A549 (cell line): Measurements from ENCODE around the gene PCDHGC4. TPM values are rescaled to one million over a fixed set of nuclear protein-coding genes. Genes with fewer than 3 reads are reported as not detected.

Experiments
- ATAC-seq, 2 experiments: fragments of 200-7000 bp in 1 of 2; fragments of >200 bp in 1 of 2; cut with Nextera tagmentation in 1 of 2; cut with Tn5 transposase in 1 of 2; 3 replicates each; pipeline versions ENCODE4 v1.8.0 to v1.9.1; 2018 to 2020; ENCODE audit warnings: mild to moderate bottlenecking in 1 of 2, moderate library complexity in 1 of 2
- CTCF ChIA-PET: fragments of 300-600 bp; sonication (Branson Sonifier 250); formaldehyde crosslinking; extraction: SDS; loops from one replicate; lab custom pipeline; 2021; ENCODE audit warnings: antibody characterized with exemption, inconsistent platforms; lab: Yijun Ruan, JAX
- POLR2A ChIA-PET: fragments of 350-600 bp; formaldehyde crosslinking; extraction: SDS; loops from one replicate; lab custom pipeline; 2021; ENCODE audit warnings: antibody characterized with exemption, inconsistent platforms; lab: Yijun Ruan, JAX
- DNase-seq, 2 experiments: peaks; one replicate each; pipeline versions ENCODE4 v3.0.0 to v3.0.0-alpha.2; 2011 to 2016; ENCODE audit warnings: low read depth in 1 of 2, low spot score in 1 of 2
- FAIRE-seq: peaks from 2 replicates; lab custom pipeline; 2011; peaks lifted over from hg19 to GRCh38; lab: Jason Lieb, UNC
- H3K27ac ChIP-seq, 2 experiments: fragments of >200 bp; sonication (Bioruptor Twin); formaldehyde crosslinking; 3 replicates each; pipeline ENCODE4 v1.5.1; 2016 to 2017
- H3K4me1 ChIP-seq: fragments of >200 bp; sonication (Bioruptor Twin); formaldehyde crosslinking; 3 replicates; pipeline ENCODE4 v1.6.1; 2016
- H3K4me2 ChIP-seq: fragments of >200 bp; sonication (Bioruptor Twin); formaldehyde crosslinking; 3 replicates; pipeline ENCODE4 v1.6.1; 2016
- H3K4me3 ChIP-seq: fragments of >200 bp; sonication (Bioruptor Twin); formaldehyde crosslinking; 3 replicates; pipeline ENCODE4 v1.5.1; 2016
- H3K9me3 ChIP-seq: fragments of >200 bp; sonication (Bioruptor Twin); formaldehyde crosslinking; 3 replicates; pipeline ENCODE4 v1.6.1; 2016
- BHLHE40 ChIP-seq: IDR thresholded peaks from 2 replicates; pipeline ENCODE4 v1.6.1; 2012; ENCODE audit warnings: low read depth, low read length, inconsistent platforms
- CBX2 ChIP-seq: fragments of 200-600 bp; sonication (generic); IDR thresholded peaks from 2 replicates; pipeline ENCODE4 v1.6.1; 2016; ENCODE audit warnings: low read depth, mild to moderate bottlenecking, borderline replicate concordance
- CEBPB ChIP-seq, 2 experiments: fragments of >200 bp in 1 of 2; sonication (Bioruptor Twin) in 1 of 2; formaldehyde crosslinking in 1 of 2; IDR thresholded peaks; 2 replicates each; pipeline ENCODE4 v1.6.1; 2012 to 2016
- CHD2 ChIP-seq: fragments of 150-350 bp; IDR thresholded peaks from 2 replicates; pipeline ENCODE4 v1.6.1; 2014; ENCODE audit warnings: low read length; ENCODE audit not compliant: partially characterized antibody
- EHF ChIP-seq: fragments of 250-450 bp; sonication (Bioruptor Pico); IDR thresholded peaks from 2 replicates; pipeline ENCODE4 v1.5.0; 2020; ENCODE audit warnings: mild to moderate bottlenecking
- EP300 ChIP-seq, 2 experiments: fragments of >200 bp; sonication (Bioruptor Twin); formaldehyde crosslinking; IDR thresholded peaks; 2 replicates in 1 of 2; 3 replicates in 1 of 2; pipeline ENCODE4 v1.6.1; 2016 to 2017
- ESRRA ChIP-seq: fragments of 150-350 bp; IDR thresholded peaks from 2 replicates; pipeline ENCODE4 v1.6.1; 2014; ENCODE audit warnings: mild to moderate bottlenecking, low read length, borderline replicate concordance
- FOSL2 ChIP-seq, 2 experiments: fragments of 450-650 bp in 1 of 2; fragments of >200 bp in 1 of 2; sonication (Bioruptor Twin) in 1 of 2; formaldehyde crosslinking; IDR thresholded peaks; 2 replicates each; pipeline versions ENCODE4 v1.5.0 to v1.6.1; 2016 to 2020; ENCODE audit warnings: mild to moderate bottlenecking in 1 of 2, moderate library complexity in 1 of 2
- FOXS1 ChIP-seq: fragments of 250-450 bp; sonication (Bioruptor Pico); IDR thresholded peaks from 2 replicates; pipeline ENCODE4 v1.5.0; 2020; ENCODE audit warnings: mild to moderate bottlenecking, moderate library complexity
- GATA3 ChIP-seq: IDR thresholded peaks from 2 replicates; pipeline ENCODE4 v1.6.1; 2012; ENCODE audit warnings: borderline replicate concordance
- HES2 ChIP-seq: fragments of >200 bp; sonication (Bioruptor Twin); formaldehyde crosslinking; IDR thresholded peaks from 2 replicates; pipeline ENCODE4 v1.6.1; 2016
- HMGXB4 ChIP-seq: fragments of 250-450 bp; sonication (Bioruptor Pico); IDR thresholded peaks from 2 replicates; pipeline ENCODE4 v1.5.0; 2021; ENCODE audit warnings: mild to moderate bottlenecking, moderate library complexity, borderline replicate concordance
- KDM5A ChIP-seq: fragments of 200-600 bp; sonication (generic); IDR thresholded peaks from 2 replicates; pipeline ENCODE4 v1.6.1; 2016; ENCODE audit warnings: antibody characterized with exemption, mild to moderate bottlenecking
- NPAS2 ChIP-seq: fragments of 250-450 bp; sonication (Bioruptor Pico); IDR thresholded peaks from 2 replicates; pipeline ENCODE4 v1.8.0; 2022; ENCODE audit warnings: mild to moderate bottlenecking, moderate library complexity, borderline replicate concordance
- NR3C1 ChIP-seq: fragments of >200 bp; sonication (Bioruptor Twin); formaldehyde crosslinking; IDR thresholded peaks from 3 replicates; pipeline ENCODE4 v1.6.1; 2017
- PBX3 ChIP-seq: IDR thresholded peaks from 2 replicates; pipeline ENCODE4 v1.6.1; 2012
- RFX5 ChIP-seq: fragments of 450-650 bp; IDR thresholded peaks from 2 replicates; pipeline ENCODE4 v1.7.1; 2014; ENCODE audit warnings: antibody characterized with exemption, mild to moderate bottlenecking, moderate library complexity
- TP53 ChIP-seq: fragments of 250-450 bp; sonication (Bioruptor Pico); IDR thresholded peaks from 2 replicates; pipeline ENCODE4 v1.5.0; 2021; ENCODE audit warnings: mild to moderate bottlenecking, moderate library complexity
- ZC3H11A ChIP-seq: fragments of 450-650 bp; IDR thresholded peaks from 2 replicates; pipeline ENCODE4 v1.6.1; 2014; ENCODE audit warnings: antibody characterized with exemption, mild to moderate bottlenecking
- WGBS: methylation state at CpG from one replicate; pipeline ENCODE4 v1.1.6; 2017; ENCODE audit errors: missing lambda C conversion rate; 5-methylcytosine and 5-hydroxymethylcytosine counted together
- polyA plus RNA-seq, 4 experiments: library from polyadenylated mRNA; depleted of rRNA in 3 of 4; stranded (reverse); fragments of >200 nt; fragmentation: RNase III in 1 of 4; extraction: RNeasy Plus Mini Kit Qiagen cat#74134 plus additional on column Dnase treatment in 1 of 4; gene quantifications; 2 replicates in 3 of 4; 3 replicates in 1 of 4; pipeline ENCODE4 v1.2.3, GENCODE V29; 2011 to 2017

Gene PCDHGC4
- polyA plus RNA-seq, 2 of the 4 experiments (the other 2 are of a cell fraction) = 0.06 TPM; not detected in 1

- TF ChIP-seq EHF (CRISPR knock-in tag) = no peak
- no peak for TF ChIP-seq TP53
Measured at GRCh38 chr5:141504216-141504615, 19.4 kb downstream of the PCDHGC4 start (continued).

GRCh38 chr5:141506381-141507155, 21.7 kb downstream of the PCDHGC4 start:
- WGBS = 76% methylated on average over 8 of the region's 8 CpGs
- FAIRE-seq (no peak), DNase-seq (no peak), ATAC-seq (no peak)
- Histone ChIP-seq H3K4me1 (no peaks in the 10 kb centered on the region), H3K4me3 (no peak overlapping the region), H3K9me3 (no peaks in the 10 kb centered on the region), H3K4me2 (no peak overlapping the region), H3K27ac (no peak overlapping the region)
- TF ChIP-seq HES2 (no peak), KDM5A (no peak), HMGXB4 (CRISPR knock-in tag) (no peak), TP53 (no peak), NPAS2 (CRISPR knock-in tag) (no peak), CBX2 (no peak), FOSL2 (IDR thresholded peaks at IDR 0.05) (no peak), FOSL2 (CRISPR knock-in tag; IDR thresholded peaks at IDR 0.05) (no peak), GATA3 (no peak), CEBPB (IDR thresholded peaks at IDR 0.05) (no peak), ZC3H11A (no peak)
- ChIA-PET CTCF (interaction anchor here (1.3 to 15.1 kb wide), 4 partner anchors 10 to 124 kb away, joined by 3 to 163 read pairs (median 4); partner anchors contain the start of gene PCDHGA7), POLR2A (no interaction called here)

- H3K4me1 ChIP-seq = no peaks in the 10 kb centered on the region
- WGBS = 83% methylated on average over 11 of the region's 11 CpGs
- TF ChIP-seq CHD2 = no peak
- TF ChIP-seq RFX5 = no peak
- TF ChIP-seq ZC3H11A = no peak
- TF ChIP-seq BHLHE40 = no peak
- TF ChIP-seq EP300 (IDR thresholded peaks at IDR 0.05) = no peak
- no peak for TF ChIP-seq FOXS1 (CRISPR knock-in tag)
- TF ChIP-seq NR3C1 = no peak
- no peak for TF ChIP-seq ESRRA
- TF ChIP-seq PBX3 = no peak
- TF ChIP-seq, all 56 proteins: peak for 0
- H3K4me3 ChIP-seq = no peak overlapping the region
- CTCF ChIA-PET = interaction anchor here (0.9 to 15.1 kb wide), 6 partner anchors 8 to 169 kb away, joined by 3 to 163 read pairs (median 4); partner anchors contain the start of genes PCDHGA2 and PCDHGA7
- ATAC-seq = no peak
- no peaks in the 10 kb centered on the region for H3K9me3 ChIP-seq
- H3K27ac ChIP-seq = no peak overlapping the region
- H3K4me2 ChIP-seq = no peak overlapping the region
- FAIRE-seq = no peak
- no peak for DNase-seq
- POLR2A ChIA-PET = no interaction called here
Measured at GRCh38 chr5:141507387-141508091, 22.7 kb downstream of the PCDHGC4 start.
